HFFc6 (cell line): ENCODE measurements around the gene PACC1. TPM values are rescaled to one million over a fixed set of nuclear protein-coding genes. Genes with fewer than 3 reads are reported as not detected.

Experiments used
- DNase-seq: peaks from one replicate; pipeline ENCODE4 v3.0.0-alpha.2; 2018
- H3K27ac Mint-ChIP-seq: 2 replicates; pipeline ENCODE4 v1.8.0; 2020; ENCODE audit warnings: mild to moderate bottlenecking, mixed read lengths
- H3K27me3 Mint-ChIP-seq: 2 replicates; pipeline ENCODE4 v1.8.0; 2021; ENCODE audit warnings: mild to moderate bottlenecking, moderate library complexity, mixed read lengths; ENCODE audit not compliant: insufficient read depth
- H3K36me3 Mint-ChIP-seq: 2 replicates; pipeline ENCODE4 v1.8.0; 2021; ENCODE audit warnings: low read depth, mixed read lengths
- H3K4me1 Mint-ChIP-seq: 2 replicates; pipeline ENCODE4 v1.8.0; 2020; ENCODE audit warnings: low read depth, mixed read lengths
- H3K4me3 Mint-ChIP-seq: 2 replicates; pipeline ENCODE4 v1.8.0; 2020; ENCODE audit warnings: mild to moderate bottlenecking, moderate library complexity, mixed read lengths
- H3K9me3 Mint-ChIP-seq: 2 replicates; pipeline ENCODE4 v1.8.0; 2020; ENCODE audit warnings: mild to moderate bottlenecking, mixed read lengths
- CTCF ChIP-seq: fragments of 200-600 bp; sonication (generic); IDR thresholded peaks from 2 replicates; pipeline ENCODE4 v1.5.0; 2021; ENCODE audit warnings: antibody characterized with exemption, mild to moderate bottlenecking
- total RNA-seq, 6 experiments: library from RNA; stranded (reverse); fragmentation: NEBNext Ultra II Directional; extraction: Animal tissue kit (Norgen Biotek cat#: 25700); gene quantifications; 2 replicates in 1 of 6; 3 replicates in 5 of 6; pipeline ENCODE4 v1.2.3, GENCODE V29; 2021

Gene PACC1
- total RNA-seq, 6 experiments from 2014 or later: 6.9 to 7.6 (median 7.4) TPM

GRCh38 chr1:212453156-212453857 is 38.6 kb upstream of the PACC1 start:
- peaks cover 1% of the 10 kb centered on the region; the same call in 1 of the 2 replicates for H3K9me3 Mint-ChIP-seq
- TF ChIP-seq CTCF: no peak
- peaks cover 4% of the 10 kb centered on the region for H3K27me3 Mint-ChIP-seq
- no peaks in the 10 kb centered on the region for H3K36me3 Mint-ChIP-seq
- peaks cover 11% of the 10 kb centered on the region for H3K4me1 Mint-ChIP-seq
- peak overlapping the region; percentile 58; the same call in 1 of the 2 replicates for H3K27ac Mint-ChIP-seq
- no peak for DNase-seq
- no peak overlapping the region for H3K4me3 Mint-ChIP-seq

- Mint-ChIP-seq H3K27me3 (peaks cover 4% of the 10 kb centered on the region), H3K4me3 (no peak overlapping the region), H3K36me3 (no peaks in the 10 kb centered on the region), H3K9me3 (no peaks in the 10 kb centered on the region), H3K27ac (peak overlapping the region; percentile 58), H3K4me1 (peaks cover 11% of the 10 kb centered on the region)
- TF ChIP-seq CTCF: no peak
- DNase-seq: peak; percentile 70
Observed at GRCh38 chr1:212452323-212453155, 37.9 kb upstream of the PACC1 start.

GRCh38 chr1:212451416-212452322 is 37.0 kb upstream of the PACC1 start:
- DNase-seq: no peak
- no peak overlapping the region for H3K27ac Mint-ChIP-seq
- no peaks in the 10 kb centered on the region for H3K9me3 Mint-ChIP-seq
- peaks cover 11% of the 10 kb centered on the region for H3K4me1 Mint-ChIP-seq
- no peaks in the 10 kb centered on the region for H3K36me3 Mint-ChIP-seq
- no peak for TF ChIP-seq CTCF
- H3K4me3 Mint-ChIP-seq: no peak overlapping the region
- H3K27me3 Mint-ChIP-seq: peaks cover 2% of the 10 kb centered on the region

GRCh38 chr1:212450331-212450881 is 35.7 kb upstream of the PACC1 start:
- Mint-ChIP-seq H3K27ac (no peak overlapping the region), H3K4me3 (no peak overlapping the region), H3K27me3 (peaks cover 2% of the 10 kb centered on the region), H3K4me1 (peaks cover 11% of the 10 kb centered on the region), H3K9me3 (no peaks in the 10 kb centered on the region), H3K36me3 (no peaks in the 10 kb centered on the region)
- peak; percentile 11 for DNase-seq
- no peak for TF ChIP-seq CTCF

- H3K36me3 Mint-ChIP-seq: no peaks in the 10 kb centered on the region
- DNase-seq: no peak
Observed at GRCh38 chr1:212447478-212447877, 32.8 kb upstream of the PACC1 start.

More at GRCh38 chr1:212447478-212447877, 32.8 kb upstream of the PACC1 start:
- no peaks in the 10 kb centered on the region for H3K9me3 Mint-ChIP-seq
- H3K27ac Mint-ChIP-seq: no peak overlapping the region
- no peak overlapping the region for H3K4me3 Mint-ChIP-seq
- no peaks in the 10 kb centered on the region; the same call in 1 of the 2 replicates for H3K27me3 Mint-ChIP-seq
- H3K4me1 Mint-ChIP-seq: peaks cover 9% of the 10 kb centered on the region
- no peak for TF ChIP-seq CTCF
